Smooth muscle cell (in vitro differentiated cells): ENCODE measurements around the gene WDR53. TPM values are rescaled to one million over a fixed set of nuclear protein-coding genes. Genes with fewer than 3 reads are reported as not detected.
A peak's percentile ranks its signal among the peaks of the same experiment; 100 is the strongest.

ENCODE experiments used
- DNase-seq: peaks from one replicate; lab custom pipeline; 2025; ENCODE audit not compliant: unreplicated experiment; lab: John Stamatoyannopoulos, UW
- H2AFZ ChIP-seq: fragments of 200-600 bp; sonication (generic); 2 replicates; pipeline ENCODE4 v1.6.0; 2016; ENCODE audit warnings: antibody characterized with exemption, low read depth, mild to moderate bottlenecking
- H3F3A ChIP-seq: fragments of 200-600 bp; sonication (generic); 2 replicates; pipeline ENCODE4 v1.6.0; 2017; ENCODE audit warnings: antibody characterized with exemption, low read depth
- H3K27ac ChIP-seq: fragments of 200-600 bp; sonication (generic); 2 replicates; pipeline ENCODE4 v1.5.1; 2016; ENCODE audit warnings: low read depth, mild to moderate bottlenecking
- H3K27me3 ChIP-seq: fragments of 200-600 bp; sonication (generic); 2 replicates; pipeline ENCODE4 v1.6.1; 2016; ENCODE audit warnings: low read depth, mild to moderate bottlenecking
- H3K36me3 ChIP-seq: fragments of 200-600 bp; sonication (generic); 2 replicates; pipeline ENCODE4 v1.5.1; 2016; ENCODE audit warnings: low read depth
- H3K4me1 ChIP-seq: fragments of 200-600 bp; sonication (generic); 2 replicates; pipeline ENCODE4 v1.5.1; 2016; ENCODE audit warnings: low read depth
- H3K4me2 ChIP-seq: fragments of 200-600 bp; sonication (generic); 2 replicates; pipeline ENCODE4 v1.6.0; 2016; ENCODE audit warnings: mild to moderate bottlenecking
- H3K4me3 ChIP-seq: fragments of 200-600 bp; sonication (generic); 2 replicates; pipeline ENCODE4 v1.5.1; 2016; ENCODE audit warnings: mild to moderate bottlenecking
- H3K79me2 ChIP-seq: fragments of 200-600 bp; sonication (generic); 2 replicates; pipeline ENCODE4 v1.6.0; 2016; ENCODE audit warnings: low read depth, mild to moderate bottlenecking
- H3K9ac ChIP-seq: fragments of 200-600 bp; sonication (generic); 2 replicates; pipeline ENCODE4 v1.6.0; 2016; ENCODE audit warnings: low read depth
- H3K9me3 ChIP-seq: fragments of 200-600 bp; sonication (generic); replicated peaks from 2 replicates; pipeline ENCODE4 v1.5.1; 2016; ENCODE audit warnings: low read depth
- H4K20me1 ChIP-seq: fragments of 200-600 bp; sonication (generic); 2 replicates; pipeline ENCODE4 v1.6.0; 2016; ENCODE audit warnings: low read depth
- CTCF ChIP-seq: fragments of 200-600 bp; sonication (generic); IDR thresholded peaks from 2 replicates; pipeline ENCODE4 v1.5.1; 2017; ENCODE audit warnings: borderline replicate concordance, mild to moderate bottlenecking, antibody characterized with exemption; ENCODE audit not compliant: insufficient read depth, poor library complexity, severe bottlenecking
- WGBS: methylation state at CpG from one replicate; pipeline ENCODE4 v1.1.7; 2016; ENCODE audit warnings: low lambda C conversion rate; 5-methylcytosine and 5-hydroxymethylcytosine counted together
- polyA plus RNA-seq: library from polyadenylated mRNA; unstranded; fragments of >200 nt; fragmentation: Nextera tagmentation; extraction: Ambion mirVana; gene quantifications from 2 replicates; pipeline ENCODE4 v1.2.1, GENCODE V29; 2016
- total RNA-seq: library from RNA; depleted of rRNA; stranded (reverse); fragments of >200 nt; gene quantifications from 2 replicates; pipeline ENCODE4 v1.2.3, GENCODE V29; 2014

WDR53 gene
- total and polyA plus RNA-seq, 2 experiments from 2014 or later, result 7.9 to 11.5 TPM

GRCh38 chr3:196518966-196519717, 49.2 kb downstream of the WDR53 start:
- Histone ChIP-seq H3K9ac (no peak overlapping the region), H3F3A (no peaks in the 10 kb centered on the region), H3K4me3 (no peak overlapping the region), H3K9me3 (peaks cover 15% of the 10 kb centered on the region), H3K4me2 (no peak overlapping the region), H3K4me1 (no peaks in the 10 kb centered on the region), H3K79me2 (no peaks in the 10 kb centered on the region), H2AFZ (no peak overlapping the region), H4K20me1 (no peaks in the 10 kb centered on the region), H3K27me3 (no peaks in the 10 kb centered on the region), H3K36me3 (no peaks in the 10 kb centered on the region), H3K27ac (no peak overlapping the region)
- DNase-seq, result no peak
- WGBS, result 60% methylated on average over 12 of the region's 12 CpGs
- peak; percentile 37 for TF ChIP-seq CTCF

- peaks cover 15% of the 10 kb centered on the region for H3K9me3 ChIP-seq
- H3K4me2 ChIP-seq, result no peak overlapping the region
- H3K9ac ChIP-seq, result no peak overlapping the region
- no peaks in the 10 kb centered on the region for H4K20me1 ChIP-seq
- no peaks in the 10 kb centered on the region for H3F3A ChIP-seq
- H3K27me3 ChIP-seq, result no peaks in the 10 kb centered on the region
- H3K79me2 ChIP-seq, result no peaks in the 10 kb centered on the region
- DNase-seq, result no peak
- 86% methylated on average over 2 of the region's 2 CpGs for WGBS
- no peaks in the 10 kb centered on the region for H3K36me3 ChIP-seq
- TF ChIP-seq CTCF, result no peak
- no peak overlapping the region for H3K4me3 ChIP-seq
- no peak overlapping the region for H2AFZ ChIP-seq
- H3K4me1 ChIP-seq, result no peaks in the 10 kb centered on the region
- no peak overlapping the region for H3K27ac ChIP-seq
Measured at GRCh38 chr3:196517919-196518318, 50.4 kb downstream of the WDR53 start.

DNA sequence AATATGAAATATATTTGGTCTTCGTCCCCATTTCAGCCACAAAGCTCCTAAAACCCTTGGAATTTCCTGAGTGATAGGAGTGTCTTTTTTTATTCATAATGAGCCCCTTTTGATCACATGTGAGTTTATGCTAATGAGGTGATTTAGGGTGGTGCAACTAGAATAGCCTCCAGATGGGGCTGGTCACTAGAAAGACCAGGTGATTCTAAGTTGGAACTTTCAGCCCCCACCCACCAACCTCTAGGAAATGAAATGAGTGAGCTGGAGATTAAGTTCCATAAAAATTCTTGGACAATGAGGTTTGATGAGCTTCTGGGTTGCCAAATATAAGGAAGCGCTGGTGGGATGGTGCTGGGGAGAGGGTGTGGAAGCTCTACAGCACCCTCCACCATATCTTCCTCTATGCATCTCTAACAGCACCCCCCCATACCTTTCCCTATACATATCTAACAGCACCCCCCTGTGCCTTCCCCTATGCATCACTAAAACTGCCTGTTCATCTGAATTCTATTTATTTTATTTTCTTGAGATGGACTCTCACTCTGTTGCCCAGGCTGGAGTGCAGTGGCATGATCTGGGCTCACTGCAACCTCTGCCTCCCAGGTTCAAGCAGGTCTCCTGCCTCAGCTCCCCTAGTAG, 51.1 kb downstream of the WDR53 start:
- 83% methylated on average over 2 of the region's 2 CpGs for WGBS
- no peak for TF ChIP-seq CTCF
- H2AFZ ChIP-seq, result no peak overlapping the region
- no peaks in the 10 kb centered on the region for H3F3A ChIP-seq
- H3K79me2 ChIP-seq, result no peaks in the 10 kb centered on the region
- H3K27me3 ChIP-seq, result no peaks in the 10 kb centered on the region
- H3K27ac ChIP-seq, result no peak overlapping the region
- peaks cover 15% of the 10 kb centered on the region for H3K9me3 ChIP-seq
- no peak overlapping the region for H3K9ac ChIP-seq
- no peak overlapping the region for H3K4me3 ChIP-seq
- no peaks in the 10 kb centered on the region for H4K20me1 ChIP-seq
- H3K4me1 ChIP-seq, result no peaks in the 10 kb centered on the region
- no peak for DNase-seq
- no peak overlapping the region for H3K4me2 ChIP-seq
- no peaks in the 10 kb centered on the region for H3K36me3 ChIP-seq
